Activated CD4-positive, alpha-beta T cell treated with anti-CD3 and anti-CD28 coated beads for 48 hours (primary cell): ENCODE data around the gene CAPZA3.
"Not testable (repeated sequence)": the region's sequence is repeated elsewhere in the genome, so short reads cannot be mapped to it uniquely, and the experiment has no call there.

Experiments
- DNase-seq: peaks from one replicate; pipeline ENCODE4 v3.0.0-alpha.2; 2020

The CAPZA3 gene, protein sequence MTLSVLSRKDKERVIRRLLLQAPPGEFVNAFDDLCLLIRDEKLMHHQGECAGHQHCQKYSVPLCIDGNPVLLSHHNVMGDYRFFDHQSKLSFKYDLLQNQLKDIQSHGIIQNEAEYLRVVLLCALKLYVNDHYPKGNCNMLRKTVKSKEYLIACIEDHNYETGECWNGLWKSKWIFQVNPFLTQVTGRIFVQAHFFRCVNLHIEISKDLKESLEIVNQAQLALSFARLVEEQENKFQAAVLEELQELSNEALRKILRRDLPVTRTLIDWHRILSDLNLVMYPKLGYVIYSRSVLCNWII

DNA sequence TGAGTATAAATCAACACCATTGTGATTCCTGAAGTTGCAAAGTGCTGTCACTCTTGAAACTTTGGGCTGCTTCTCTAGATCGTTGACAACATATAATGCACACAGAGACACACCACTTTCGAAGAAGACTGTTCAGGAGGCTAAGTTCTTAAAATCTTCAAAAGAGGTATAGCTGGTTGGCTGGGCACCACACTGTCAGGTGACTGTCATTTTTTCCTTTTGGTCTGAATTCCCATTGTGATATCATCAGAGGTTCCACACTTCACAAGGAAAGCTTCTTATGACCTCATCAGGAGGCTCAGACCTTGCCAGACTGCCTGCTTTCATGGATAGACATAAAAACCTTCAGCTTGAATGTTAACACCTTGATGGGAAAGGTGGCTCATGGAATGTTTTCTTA is at the start of gene CAPZA3, which contains the start of gene PLCZ1:
TSS of gene CAPZA3 (plus strand) at position 301 of the 400 bp plus-strand sequence. CDS start 150 bp downstream, outside the sequence.
TSS of gene PLCZ1 (minus strand) at position 194 of the 400 bp plus-strand sequence. CDS start 641 bp downstream, outside the sequence.
- DNase-seq = no peak

DNA sequence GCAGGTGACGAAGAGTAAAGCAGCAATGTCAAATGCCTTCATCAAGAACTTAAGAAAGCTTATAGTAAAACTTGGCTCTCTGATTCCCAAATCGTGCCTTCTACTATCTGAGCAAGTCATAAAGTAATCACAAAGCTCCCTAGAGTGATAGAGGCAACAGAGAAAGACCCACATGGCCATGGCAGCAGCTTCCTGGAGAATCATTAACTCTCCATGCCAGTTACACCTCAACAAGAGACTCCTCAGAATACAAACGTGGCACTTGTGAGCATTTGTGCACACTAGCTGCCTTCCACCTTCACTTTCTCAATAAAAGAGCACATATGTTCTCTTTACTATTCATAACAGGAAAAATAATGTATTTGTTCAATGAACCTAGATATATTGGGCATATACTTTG is 48.1 kb upstream of the CAPZA3 start:
- DNase-seq = no peak

- DNase-seq = no peak
Observed at GRCh38 chr12:18690653-18691052, 47.3 kb upstream of the CAPZA3 start.

DNA sequence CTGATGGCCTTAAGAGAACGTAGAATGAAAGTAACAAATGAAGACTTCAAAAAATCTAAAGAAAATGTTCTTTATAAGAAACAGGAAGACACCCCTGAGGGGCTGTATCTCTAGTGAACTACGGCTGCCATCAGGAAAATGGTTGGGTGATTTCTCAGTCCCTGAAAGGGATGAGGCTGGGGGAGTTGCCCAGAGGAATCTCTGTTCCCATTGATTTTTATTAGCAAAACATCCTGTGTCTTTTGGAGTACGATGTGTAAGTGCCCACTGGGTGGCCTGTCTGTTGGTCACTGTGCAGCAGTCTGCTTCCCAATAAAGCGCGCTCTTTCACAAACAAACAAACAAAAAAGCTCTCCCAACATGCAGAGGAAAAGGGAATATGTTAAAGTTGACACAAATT is 43.9 kb upstream of the CAPZA3 start:
- DNase-seq = not testable (repeated sequence)

DNA sequence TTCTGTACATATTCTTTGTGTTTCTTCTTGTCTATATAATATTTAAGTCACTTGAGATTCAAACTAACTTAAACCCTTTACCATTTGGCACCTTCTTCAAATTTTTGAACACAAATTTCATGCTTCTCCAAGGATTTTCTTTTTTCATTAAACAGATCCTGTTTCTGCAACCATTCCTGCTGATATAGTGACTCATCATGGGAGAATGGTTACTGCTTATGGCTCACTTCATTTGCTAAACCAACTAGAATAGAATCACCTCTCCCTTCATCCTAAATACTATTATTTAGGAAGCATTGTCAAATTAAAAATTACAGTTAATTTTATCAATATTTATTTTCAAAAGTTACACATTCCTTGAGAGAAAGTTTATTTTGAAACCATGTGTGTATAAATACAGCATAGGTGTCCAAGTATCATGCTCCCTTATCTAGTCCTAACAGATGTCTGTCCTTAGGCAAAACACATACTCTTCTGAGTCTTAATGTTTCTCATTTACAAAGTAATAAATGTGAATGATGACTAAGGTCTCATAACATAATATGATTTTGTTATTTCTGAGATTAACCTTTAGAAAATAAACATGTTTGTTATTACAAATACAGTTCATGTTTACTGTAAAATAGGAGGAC is 40.8 kb upstream of the CAPZA3 start:
- DNase-seq = no peak

- DNase-seq = no peak
Observed at GRCh38 chr12:18700271-18700670, 37.6 kb upstream of the CAPZA3 start.

DNA sequence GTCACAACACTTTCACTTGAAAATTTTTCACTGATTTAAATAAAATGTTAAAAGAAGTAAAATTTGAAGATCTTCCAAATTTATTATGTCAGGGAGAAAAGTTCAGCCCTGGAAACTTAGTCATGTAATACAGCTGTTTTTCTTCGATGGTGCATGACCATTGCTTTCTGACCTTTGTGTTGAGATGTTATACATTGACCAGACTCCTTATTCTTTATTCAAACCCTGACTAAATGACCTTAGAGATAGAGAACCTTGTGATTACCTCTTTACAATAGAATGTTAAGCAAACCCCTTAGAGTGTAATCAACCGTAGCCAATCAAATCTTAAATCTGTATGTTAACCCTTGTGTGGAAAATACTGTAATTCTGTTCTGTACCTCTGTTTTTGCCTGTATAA is 34.6 kb upstream of the CAPZA3 start:
- DNase-seq = no peak

DNA sequence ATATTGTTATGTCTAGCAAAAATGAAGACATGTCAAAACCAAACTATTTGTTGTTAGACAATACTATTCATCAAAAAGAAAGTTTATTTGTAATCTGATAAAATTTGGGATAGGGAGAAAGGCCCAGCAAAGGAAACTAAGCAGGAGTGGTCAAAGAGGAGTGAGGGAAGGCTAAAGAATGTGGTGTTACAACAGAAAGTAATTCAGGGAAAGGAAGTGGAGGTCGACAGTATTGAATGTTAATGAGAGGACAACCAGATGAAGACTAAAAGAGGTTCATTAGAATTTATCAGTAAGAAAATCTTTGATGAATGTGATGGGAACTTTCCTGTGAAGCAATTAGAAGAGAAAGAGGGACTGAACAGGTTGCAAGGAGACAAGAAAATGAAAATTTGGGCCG is 34.0 kb upstream of the CAPZA3 start:
- DNase-seq = no peak

DNA sequence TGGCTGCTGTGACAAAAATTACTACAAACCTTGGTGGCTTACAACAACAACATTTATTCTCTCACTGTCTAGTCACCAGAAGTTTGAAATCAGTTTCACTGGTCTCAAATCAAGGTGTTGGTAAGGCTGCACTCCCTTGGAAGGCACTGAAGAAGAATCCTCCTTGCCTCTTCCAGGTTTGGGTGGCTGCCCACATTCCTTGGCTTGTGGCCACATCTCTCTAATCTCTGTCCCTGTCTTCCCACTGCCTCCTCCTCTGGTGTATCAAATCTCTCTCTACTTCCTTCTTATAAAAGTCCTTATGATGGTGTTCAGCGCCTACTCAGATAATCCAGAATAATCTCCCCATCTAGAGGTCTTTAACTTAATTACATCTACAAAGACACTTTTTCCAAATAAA is 31.1 kb upstream of the CAPZA3 start:
- no peak for DNase-seq

GRCh38 chr12:18716236-18716635 is 21.7 kb upstream of the CAPZA3 start:
- DNase-seq = no peak

GRCh38 chr12:18718462-18718861 is 19.5 kb upstream of the CAPZA3 start:
- no peak for DNase-seq

DNA sequence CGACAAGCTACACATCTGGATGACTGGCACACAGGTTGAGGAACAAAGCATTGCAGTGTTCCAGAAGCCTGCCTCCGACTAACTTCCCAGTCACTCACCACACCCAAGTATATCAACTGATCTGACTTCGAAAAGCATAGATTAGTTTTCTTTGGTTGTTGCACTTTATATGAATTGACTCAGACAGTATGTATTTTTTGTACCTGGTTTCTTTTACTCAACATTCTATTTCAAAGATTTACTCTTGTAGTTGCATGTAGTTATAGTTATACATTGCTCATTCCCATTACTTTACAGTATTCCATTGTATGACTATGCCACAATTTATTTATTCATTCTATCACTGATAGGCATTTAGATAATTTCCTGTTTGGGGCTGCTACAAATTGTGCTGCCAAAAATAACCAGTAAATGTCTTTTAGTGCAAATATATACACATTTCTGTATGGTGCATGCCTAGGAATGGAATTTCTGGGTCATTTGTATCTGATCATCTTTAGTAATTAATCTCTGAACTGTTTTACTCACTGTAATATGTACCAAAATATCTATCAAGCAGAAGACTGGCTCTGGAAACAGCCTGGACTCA is 17.9 kb upstream of the CAPZA3 start:
- no peak for DNase-seq

GRCh38 chr12:18720690-18721089 is 17.2 kb upstream of the CAPZA3 start:
- no peak for DNase-seq

GRCh38 chr12:18721452-18721851 is 16.5 kb upstream of the CAPZA3 start:
- no peak for DNase-seq

DNA sequence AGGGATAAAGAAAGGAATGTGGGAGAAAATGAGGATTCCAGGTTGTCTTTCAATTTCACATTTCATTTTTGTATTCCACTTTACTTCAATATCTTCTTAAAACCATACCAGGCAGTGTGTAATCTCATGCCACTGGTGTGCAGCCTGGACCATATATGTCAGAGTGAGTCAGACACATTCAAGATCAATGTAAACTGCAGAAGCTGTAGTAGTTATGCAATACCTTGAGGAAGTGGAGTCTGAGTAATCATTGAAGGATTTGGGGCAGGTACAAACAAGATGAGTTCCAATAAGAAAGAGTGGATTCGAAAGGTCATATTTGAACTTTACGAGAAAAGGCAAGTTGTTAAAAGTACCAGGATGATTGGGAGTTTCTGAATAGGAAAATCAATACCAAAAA is 14.2 kb upstream of the CAPZA3 start:
- no peak for DNase-seq

GRCh38 chr12:18731156-18731555 is 6.8 kb upstream of the CAPZA3 start:
- no peak for DNase-seq

- DNase-seq = no peak
Observed at GRCh38 chr12:18747895-18748294, 10.0 kb downstream of the CAPZA3 start.

DNA sequence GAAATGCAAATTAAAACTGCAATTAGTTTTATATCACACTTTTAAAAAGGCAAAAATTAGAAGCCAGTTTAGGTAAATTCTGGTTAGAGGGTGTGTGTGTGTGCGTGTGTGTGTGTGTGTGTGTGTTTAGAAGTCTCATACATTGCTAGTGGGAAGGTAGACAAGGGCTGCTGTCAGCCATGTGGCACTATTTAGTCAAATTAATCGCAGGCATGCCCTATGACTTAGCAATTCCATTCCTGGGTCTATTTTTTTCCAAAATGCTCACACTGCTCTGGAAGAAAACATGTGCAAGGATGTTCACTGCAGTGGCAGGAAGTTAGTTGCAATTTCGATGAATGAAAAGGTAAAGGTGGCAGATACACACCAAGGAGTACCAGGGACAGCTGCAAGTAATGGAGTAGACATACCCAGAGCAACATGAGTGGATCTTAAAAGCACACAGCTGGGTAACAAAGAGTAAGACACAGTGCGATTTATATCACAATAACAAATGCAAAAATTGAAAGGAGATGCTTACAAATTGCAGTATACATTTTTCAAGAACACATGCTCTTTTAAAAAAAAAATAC is 11.6 kb downstream of the CAPZA3 start:
- DNase-seq = no peak

DNA sequence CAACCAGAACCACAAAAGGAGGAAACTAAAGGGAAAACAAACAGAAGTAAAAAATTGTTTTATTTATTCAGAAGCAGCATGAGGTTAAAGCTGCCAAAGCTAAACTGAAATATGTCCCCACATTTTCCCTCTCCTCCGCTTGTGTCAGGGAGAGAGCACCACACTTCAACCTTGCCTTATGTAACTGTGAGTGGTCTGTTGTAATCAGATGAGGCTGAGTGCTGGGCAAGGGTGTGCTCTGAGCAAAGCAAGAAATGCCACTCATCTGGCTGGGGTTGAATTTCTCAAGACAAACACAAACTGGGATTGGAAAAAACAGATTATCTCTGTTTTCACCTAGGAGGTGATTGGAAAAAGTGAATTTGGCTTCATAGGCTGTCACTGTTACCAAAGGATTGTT is 12.2 kb downstream of the CAPZA3 start:
- no peak for DNase-seq

- no peak for DNase-seq
Observed at GRCh38 chr12:18751866-18752265, 13.9 kb downstream of the CAPZA3 start.

GRCh38 chr12:18752280-18752920 is 14.5 kb downstream of the CAPZA3 start:
- DNase-seq = no peak

- no peak for DNase-seq
Observed at GRCh38 chr12:18752947-18753346, 15.0 kb downstream of the CAPZA3 start.

DNA sequence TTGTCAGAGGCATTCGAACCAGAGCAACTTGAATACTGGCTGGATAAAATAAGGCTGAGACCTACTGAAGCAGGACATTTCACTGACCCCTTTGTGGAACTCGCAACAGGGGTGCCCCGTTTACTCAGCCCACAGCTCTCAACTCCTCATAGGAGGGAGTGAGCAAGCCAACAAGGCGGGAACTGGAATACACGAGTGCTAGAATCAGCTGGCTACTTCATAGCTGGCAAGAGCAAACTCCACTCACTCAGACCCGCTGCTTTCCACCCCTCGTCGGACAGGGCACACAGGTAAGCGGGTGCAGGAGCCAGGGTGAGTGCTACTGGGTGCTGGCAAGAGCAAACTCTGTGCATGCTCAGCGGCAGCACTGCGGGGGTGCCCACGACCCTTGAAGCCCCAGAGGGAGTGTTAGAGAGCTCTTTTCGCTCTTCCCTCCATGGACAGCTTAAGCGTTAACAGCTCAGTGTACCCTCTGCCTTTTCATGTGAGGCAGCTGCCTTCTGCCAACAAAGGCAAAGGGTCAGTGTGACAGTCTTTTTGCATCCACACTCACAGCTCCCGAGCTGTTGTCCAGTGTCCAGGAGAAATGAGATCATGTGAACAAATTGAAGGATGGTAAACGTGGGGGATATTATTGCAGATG is 15.7 kb downstream of the CAPZA3 start:
- no peak for DNase-seq
